ENCODE data around the gene CHD5.

Gene CHD5

DNA sequence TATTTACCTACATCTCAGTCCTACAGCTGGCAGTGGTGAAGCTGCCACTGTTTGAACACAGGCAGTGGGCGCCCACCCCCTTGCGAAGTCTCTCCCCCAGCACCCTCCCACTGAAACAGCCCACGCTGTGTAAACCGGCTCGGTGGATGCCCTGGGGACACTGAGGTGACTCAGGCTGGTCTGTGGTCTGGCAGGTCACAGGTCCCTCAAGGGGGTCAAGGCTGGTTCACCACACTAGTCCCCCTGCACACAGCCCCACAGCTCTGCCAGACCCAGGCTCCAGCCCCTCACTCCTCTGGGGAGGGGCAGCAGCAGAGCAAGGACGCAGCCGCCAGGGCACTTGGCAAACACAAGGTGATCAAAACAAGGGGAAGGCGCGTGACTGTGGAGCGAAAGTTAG, 7.6 kb downstream of the CHD5 start:
- Mint-ChIP-seq H3K4me1 (peaks cover 3% of the 10 kb centered on the region), H3K9me3 (no peaks in the 10 kb centered on the region), H3K27me3 (ENCODE audit: low read depth) (peaks cover 34% of the 10 kb centered on the region), H3K36me3 (ENCODE audit: low read depth) (no peaks in the 10 kb centered on the region), H3K27ac (no peak overlapping the region), H3K4me3 (no peak overlapping the region)
- TF ChIP-seq, protein P1, sequence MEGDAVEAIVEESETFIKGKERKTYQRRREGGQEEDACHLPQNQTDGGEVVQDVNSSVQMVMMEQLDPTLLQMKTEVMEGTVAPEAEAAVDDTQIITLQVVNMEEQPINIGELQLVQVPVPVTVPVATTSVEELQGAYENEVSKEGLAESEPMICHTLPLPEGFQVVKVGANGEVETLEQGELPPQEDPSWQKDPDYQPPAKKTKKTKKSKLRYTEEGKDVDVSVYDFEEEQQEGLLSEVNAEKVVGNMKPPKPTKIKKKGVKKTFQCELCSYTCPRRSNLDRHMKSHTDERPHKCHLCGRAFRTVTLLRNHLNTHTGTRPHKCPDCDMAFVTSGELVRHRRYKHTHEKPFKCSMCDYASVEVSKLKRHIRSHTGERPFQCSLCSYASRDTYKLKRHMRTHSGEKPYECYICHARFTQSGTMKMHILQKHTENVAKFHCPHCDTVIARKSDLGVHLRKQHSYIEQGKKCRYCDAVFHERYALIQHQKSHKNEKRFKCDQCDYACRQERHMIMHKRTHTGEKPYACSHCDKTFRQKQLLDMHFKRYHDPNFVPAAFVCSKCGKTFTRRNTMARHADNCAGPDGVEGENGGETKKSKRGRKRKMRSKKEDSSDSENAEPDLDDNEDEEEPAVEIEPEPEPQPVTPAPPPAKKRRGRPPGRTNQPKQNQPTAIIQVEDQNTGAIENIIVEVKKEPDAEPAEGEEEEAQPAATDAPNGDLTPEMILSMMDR (IDR thresholded peaks at IDR 0.05; ENCODE audit: unreplicated experiment in 3 of 3) = no peak

DNA sequence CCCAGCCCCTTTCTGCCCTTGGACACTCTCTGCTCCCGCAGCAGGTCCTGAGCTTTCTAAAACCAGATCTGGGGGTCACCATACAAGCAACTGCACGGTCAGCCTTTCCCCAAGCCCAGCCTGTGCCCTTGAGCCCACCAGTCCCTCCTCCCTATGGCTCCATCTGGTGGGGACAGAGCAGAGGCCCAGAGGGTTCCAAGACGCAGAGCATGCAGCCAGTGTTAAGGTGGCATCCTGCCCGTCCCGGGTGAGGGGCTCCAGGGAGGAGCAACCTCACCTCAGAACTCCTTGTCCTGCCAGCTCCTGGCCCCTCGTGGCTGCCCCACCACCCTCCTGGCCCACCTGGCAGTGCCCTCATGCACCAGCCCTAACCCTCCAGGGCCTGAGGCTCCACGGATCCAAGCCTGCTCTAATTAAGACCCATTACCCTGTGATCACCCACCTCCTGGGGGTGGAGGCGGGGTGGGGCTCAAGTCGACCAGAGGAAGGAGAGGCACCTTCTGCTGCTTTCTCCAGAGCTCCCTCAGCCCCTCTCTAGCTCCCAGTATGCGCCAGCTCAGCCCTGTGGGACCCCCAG, 8.5 kb downstream of the CHD5 start:
- TF ChIP-seq, protein P1 (IDR thresholded peaks at IDR 0.05; ENCODE audit: unreplicated experiment in 3 of 3) = peak in 2 of 3 experiments; percentile 9 to 19
- Mint-ChIP-seq H3K4me1 (no peaks in the 10 kb centered on the region), H3K27me3 (ENCODE audit: low read depth) (peaks cover 43% of the 10 kb centered on the region), H3K36me3 (ENCODE audit: low read depth) (no peaks in the 10 kb centered on the region), H3K4me3 (no peak overlapping the region), H3K27ac (no peak overlapping the region), H3K9me3 (no peaks in the 10 kb centered on the region)

DNA sequence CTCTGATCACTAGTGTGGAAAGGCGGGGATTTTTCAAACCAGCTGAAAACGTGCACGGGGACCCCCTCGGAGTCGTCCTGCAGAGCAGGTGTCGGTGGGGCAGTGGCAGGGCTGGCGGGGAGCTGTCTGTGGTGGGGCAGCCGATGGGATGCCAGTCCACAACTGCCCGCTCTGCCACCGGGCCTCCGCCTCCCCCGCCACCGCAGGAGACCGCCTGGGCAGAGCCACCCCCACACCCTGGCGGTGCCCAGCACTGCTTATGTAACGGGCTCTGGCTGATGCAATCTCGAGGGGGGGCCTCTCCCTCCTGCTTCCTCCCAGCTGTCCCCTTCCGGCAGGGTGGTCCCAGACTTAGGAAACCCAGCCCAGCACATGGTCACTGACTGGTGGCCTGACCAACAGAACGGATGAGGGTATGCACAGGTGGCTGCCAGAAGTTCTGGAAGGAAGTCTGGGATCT, 9.3 kb downstream of the CHD5 start:
- no peak overlapping the region for H3K4me3 Mint-ChIP-seq
- H3K36me3 Mint-ChIP-seq (ENCODE audit: low read depth) = no peaks in the 10 kb centered on the region
- TF ChIP-seq, protein P1 (IDR thresholded peaks at IDR 0.05; ENCODE audit: unreplicated experiment in 3 of 3) = no peak
- H3K27ac Mint-ChIP-seq = no peak overlapping the region
- H3K4me1 Mint-ChIP-seq = no peaks in the 10 kb centered on the region
- no peaks in the 10 kb centered on the region for H3K9me3 Mint-ChIP-seq
- H3K27me3 Mint-ChIP-seq (ENCODE audit: low read depth) = peaks cover 48% of the 10 kb centered on the region

DNA sequence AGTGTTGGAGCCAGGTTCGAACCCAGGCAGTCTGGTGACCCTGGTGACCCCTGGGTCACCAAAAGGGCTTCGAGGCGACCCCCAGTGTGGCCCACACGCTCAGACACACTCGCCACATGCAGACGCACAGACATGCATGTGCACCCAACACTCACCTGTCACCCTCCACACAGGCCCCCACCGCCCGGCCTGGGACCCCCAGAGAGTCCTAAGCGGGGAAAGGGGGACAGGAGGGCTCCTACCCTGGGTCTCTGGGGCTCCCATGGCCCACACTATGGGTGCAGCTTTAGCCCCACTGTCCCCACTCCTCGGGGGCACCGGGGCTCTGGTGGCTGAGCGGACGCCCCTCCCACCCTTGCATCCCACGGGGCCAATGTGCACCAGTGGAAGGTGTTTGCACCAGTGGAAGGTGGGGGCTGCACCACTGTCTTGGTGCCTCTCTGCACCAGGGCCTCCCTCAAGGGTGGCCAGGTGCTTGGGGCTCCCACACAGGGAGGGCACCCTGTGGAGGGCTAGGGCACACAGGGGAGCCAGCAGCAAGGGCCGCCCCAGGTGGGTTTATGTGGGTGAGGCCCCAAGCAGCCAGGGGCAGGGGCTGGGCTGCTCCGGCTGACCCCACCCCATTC, 9.9 kb downstream of the CHD5 start:
- Mint-ChIP-seq H3K36me3 (ENCODE audit: low read depth) (no peaks in the 10 kb centered on the region), H3K9me3 (no peaks in the 10 kb centered on the region), H3K4me1 (no peaks in the 10 kb centered on the region), H3K4me3 (no peak overlapping the region), H3K27me3 (ENCODE audit: low read depth) (peaks cover 51% of the 10 kb centered on the region), H3K27ac (no peak overlapping the region)
- TF ChIP-seq, protein P1 (IDR thresholded peaks at IDR 0.05; ENCODE audit: unreplicated experiment in 3 of 3) = no peak

DNA sequence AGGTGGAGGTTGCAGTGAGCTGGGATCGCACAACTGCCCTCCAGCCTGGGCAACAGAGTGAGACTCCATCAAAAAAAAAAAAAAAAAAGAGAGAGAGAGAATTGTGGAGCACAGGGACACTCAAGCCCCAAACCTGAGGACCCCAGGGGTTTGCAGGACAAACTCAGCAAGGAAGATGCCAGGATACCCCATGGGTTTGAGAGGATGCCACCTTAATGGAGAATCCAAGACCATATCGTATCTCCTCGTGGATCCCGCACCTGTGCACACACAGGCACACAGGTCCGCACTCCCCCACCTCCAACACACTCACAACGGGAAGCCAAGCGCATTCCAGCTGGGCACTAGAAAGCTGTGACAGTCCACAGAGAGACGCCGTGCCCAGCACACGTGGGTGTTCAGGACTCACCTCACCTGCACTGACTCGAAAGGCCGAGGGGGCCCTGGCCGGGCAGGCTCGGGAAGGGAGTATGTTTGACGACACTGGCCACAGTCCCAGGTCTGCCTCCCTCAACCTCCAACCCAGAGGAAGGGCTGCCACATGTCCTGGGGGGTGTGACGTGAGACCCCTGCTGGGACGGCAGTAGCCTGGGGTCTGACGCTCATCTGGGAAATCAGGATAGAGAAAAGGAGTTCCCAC, 11.1 kb downstream of the CHD5 start:
- Mint-ChIP-seq H3K4me3 (no peak overlapping the region), H3K27me3 (ENCODE audit: low read depth) (peaks cover 59% of the 10 kb centered on the region), H3K9me3 (no peaks in the 10 kb centered on the region), H3K4me1 (no peaks in the 10 kb centered on the region), H3K27ac (no peak overlapping the region), H3K36me3 (ENCODE audit: low read depth) (no peaks in the 10 kb centered on the region)
- TF ChIP-seq, protein P1 (IDR thresholded peaks at IDR 0.05; ENCODE audit: unreplicated experiment in 3 of 3) = no peak

Measured in nephron (organoid).